DND-41 (cell line): ENCODE results near the gene FIGNL2.

Experiments
- CTCF ChIP-seq: IDR thresholded peaks from 2 replicates; pipeline ENCODE4 v1.5.1; 2012; ENCODE audit warnings: borderline replicate concordance, low read length, moderate library complexity, mild to moderate bottlenecking; ENCODE audit not compliant: poor library complexity, severe bottlenecking; ENCODE audit errors: extremely low read depth
- EZH2 ChIP-seq: IDR thresholded peaks from 3 replicates; pipeline ENCODE4 v1.6.1; 2012; ENCODE audit warnings: borderline replicate concordance, low read depth, mild to moderate bottlenecking, moderate library complexity, low read length, inconsistent platforms; ENCODE audit not compliant: severe bottlenecking

GRCh38 chr12:51774933-51775332, 73.6 kb downstream of the FIGNL2 start:
- TF ChIP-seq CTCF (no peak), EZH2 (no peak)
